Neuronal stem cell (in vitro differentiated cells): ENCODE data around the gene CALML5.

Experiments
- DNase-seq: peaks from one replicate; pipeline ENCODE4 v3.0.0-alpha.2; 2013; ENCODE audit warnings: low spot score
- H2AFZ ChIP-seq: one replicate; pipeline ENCODE4 v1.6.1; 2013; ENCODE audit warnings: mild to moderate bottlenecking, low read length, inconsistent platforms
- H2AK5ac ChIP-seq: 2 replicates; pipeline ENCODE4 v1.6.1; 2013; ENCODE audit warnings: low read depth, mild to moderate bottlenecking, inconsistent platforms, low read length, moderate library complexity, mixed read lengths
- H2BK120ac ChIP-seq: 2 replicates; pipeline ENCODE4 v1.6.1; 2013; ENCODE audit warnings: low read depth, mild to moderate bottlenecking, inconsistent platforms, low read length, moderate library complexity, mixed read lengths
- H2BK12ac ChIP-seq: one replicate; pipeline ENCODE4 v1.6.1; 2013; ENCODE audit warnings: low read length, inconsistent platforms
- H2BK15ac ChIP-seq: 2 replicates; pipeline ENCODE4 v1.6.1; 2013; ENCODE audit warnings: mild to moderate bottlenecking, low read length, inconsistent platforms, mixed read lengths
- H2BK5ac ChIP-seq: one replicate; pipeline ENCODE4 v1.6.1; 2013; ENCODE audit warnings: inconsistent platforms, mild to moderate bottlenecking, low read length, moderate library complexity
- H3K14ac ChIP-seq: one replicate; pipeline ENCODE4 v1.6.1; 2013; ENCODE audit warnings: low read length, inconsistent platforms
- H3K18ac ChIP-seq: 2 replicates; pipeline ENCODE4 v1.6.1; 2013; ENCODE audit warnings: low read length, inconsistent platforms
- H3K23ac ChIP-seq: 2 replicates; pipeline ENCODE4 v1.6.1; 2013; ENCODE audit warnings: low read depth, mild to moderate bottlenecking, mixed read lengths, low read length, inconsistent platforms; ENCODE audit not compliant: poor library complexity
- H3K27ac ChIP-seq: replicated peaks from 3 replicates; pipeline ENCODE4 v1.5.1; 2013; ENCODE audit warnings: low read length, inconsistent platforms
- H3K27me3 ChIP-seq, 3 experiments: 2 replicates each; pipeline ENCODE4 v1.6.1; 2013; ENCODE audit warnings: low read length in 3 of 3, mild to moderate bottlenecking in 2 of 3, inconsistent platforms in 1 of 3, low read depth in 1 of 3, mixed read lengths in 1 of 3, moderate library complexity in 1 of 3; ENCODE audit not compliant: control insufficient read depth in 3 of 3, insufficient read depth in 3 of 3
- H3K36me3 ChIP-seq, 2 donors: replicated peaks in 1 of 2; 2 replicates each; pipeline ENCODE4 v1.6.1; 2013; ENCODE audit warnings: low read length in 2 of 2; ENCODE audit not compliant: control insufficient read depth in 2 of 2, insufficient read depth in 2 of 2
- H3K4ac ChIP-seq: 2 replicates; pipeline ENCODE4 v1.6.1; 2013; ENCODE audit warnings: inconsistent platforms, mild to moderate bottlenecking, low read length, moderate library complexity
- H3K4me1 ChIP-seq, 2 donors: 1 replicate in 1 of 2; 2 replicates in 1 of 2; pipeline ENCODE4 v1.6.1; 2013; ENCODE audit warnings: low read length in 2 of 2, low read depth in 1 of 2; ENCODE audit not compliant: control insufficient read depth in 2 of 2, insufficient read depth in 1 of 2
- H3K4me2 ChIP-seq: one replicate; pipeline ENCODE4 v1.6.1; 2013; ENCODE audit warnings: mild to moderate bottlenecking, low read length, inconsistent platforms; ENCODE audit not compliant: insufficient read depth, poor library complexity, severe bottlenecking
- H3K4me3 ChIP-seq, 2 donors: 2 replicates each; pipeline ENCODE4 v1.5.1; 2013; ENCODE audit warnings: low read length in 2 of 2, mild to moderate bottlenecking in 2 of 2, inconsistent platforms in 1 of 2, moderate library complexity in 1 of 2
- H3K79me1 ChIP-seq: one replicate; pipeline ENCODE4 v1.6.1; 2013; ENCODE audit warnings: low read depth, mild to moderate bottlenecking, inconsistent platforms, low read length, moderate library complexity
- H3K9ac ChIP-seq: one replicate; pipeline ENCODE4 v1.6.1; 2013; ENCODE audit warnings: mild to moderate bottlenecking, low read depth, low read length, inconsistent platforms; ENCODE audit not compliant: poor library complexity
- H3K9me3 ChIP-seq, 2 donors: replicated peaks in 1 of 2; 2 replicates each; pipeline versions ENCODE3 to v1.6.1; 2013; ENCODE audit warnings: low read length in 2 of 2, mild to moderate bottlenecking in 2 of 2, inconsistent platforms in 1 of 2, low read depth in 1 of 2, mixed read lengths in 1 of 2, moderate library complexity in 1 of 2; ENCODE audit not compliant: control insufficient read depth in 2 of 2, insufficient read depth in 1 of 2
- H4K8ac ChIP-seq: one replicate; pipeline ENCODE4 v1.6.1; 2013; ENCODE audit warnings: low read depth, mild to moderate bottlenecking, inconsistent platforms, low read length, moderate library complexity
- H4K91ac ChIP-seq: one replicate; pipeline ENCODE4 v1.6.1; 2013; ENCODE audit warnings: low read length, low read depth, mild to moderate bottlenecking, inconsistent platforms; ENCODE audit not compliant: poor library complexity
- WGBS, 2 donors: extraction: QIAGEN DNeasy Blood & Tissue Kit; methylation state at CpG; one replicate each; pipeline ENCODE4 v1.1.7; 2013; ENCODE audit warnings: missing lambda C conversion rate in 2 of 2, mixed read lengths in 1 of 2; ENCODE audit not compliant: insufficient read length in 2 of 2, insufficient replicate concordance in 1 of 2; ENCODE audit errors: extremely low coverage in 2 of 2; 5-methylcytosine and 5-hydroxymethylcytosine counted together

Gene CALML5

GRCh38 chr10:5449823-5450222 lies 49.5 kb downstream of the CALML5 start:
- no peak overlapping the region for H3K23ac ChIP-seq
- no peaks in the 10 kb centered on the region for H3K27me3 ChIP-seq
- H3K14ac ChIP-seq, result no peak overlapping the region
- H3K4me2 ChIP-seq, result no peak overlapping the region
- DNase-seq, result no peak
- no peak overlapping the region for H3K4ac ChIP-seq
- no peak overlapping the region for H2BK5ac ChIP-seq
- H4K8ac ChIP-seq, result no peak overlapping the region
- H3K27ac ChIP-seq, result no peak overlapping the region
- no peak overlapping the region for H3K9ac ChIP-seq
- H2BK15ac ChIP-seq, result no peak overlapping the region
- peaks cover 9 to 23% of the 10 kb centered on the region in 2 donors for H3K4me1 ChIP-seq
- H3K9me3 ChIP-seq, result no peaks in the 10 kb centered on the region
- H2AFZ ChIP-seq, result no peak overlapping the region
- no peak overlapping the region for H2BK120ac ChIP-seq
- H3K18ac ChIP-seq, result no peak overlapping the region
- no CpG with 5 or more reads among the region's 8 CpGs for WGBS, 2 donors
- no peak overlapping the region for H4K91ac ChIP-seq
- H2AK5ac ChIP-seq, result no peak overlapping the region
- H3K79me1 ChIP-seq, result no peaks in the 10 kb centered on the region
- H2BK12ac ChIP-seq, result no peak overlapping the region
- H3K36me3 ChIP-seq, result peaks cover 17 to 39% of the 10 kb centered on the region in 2 donors
- H3K4me3 ChIP-seq, result no peak overlapping the region

- no peak overlapping the region for H4K91ac ChIP-seq
- no peak overlapping the region for H3K4me2 ChIP-seq
- no peak overlapping the region for H2BK120ac ChIP-seq
- no peak overlapping the region for H2BK5ac ChIP-seq
- H3K36me3 ChIP-seq, result peaks cover 14 to 35% of the 10 kb centered on the region in 2 donors
- no peaks in the 10 kb centered on the region for H3K79me1 ChIP-seq
- no peak overlapping the region for H3K27ac ChIP-seq
- H2BK12ac ChIP-seq, result no peak overlapping the region
- no peak overlapping the region for H3K18ac ChIP-seq
- no peak overlapping the region for H2AK5ac ChIP-seq
- no peaks in the 10 kb centered on the region for H3K27me3 ChIP-seq
- H2BK15ac ChIP-seq, result no peak overlapping the region
- no peaks in the 10 kb centered on the region for H3K9me3 ChIP-seq
- no peak overlapping the region for H3K14ac ChIP-seq
- no peak for DNase-seq
- H3K23ac ChIP-seq, result no peak overlapping the region
- H3K4ac ChIP-seq, result no peak overlapping the region
- H2AFZ ChIP-seq, result no peak overlapping the region
- no CpG with 5 or more reads among the region's 2 CpGs for WGBS, 2 donors
- H3K4me1 ChIP-seq, result peaks cover 9 to 23% of the 10 kb centered on the region in 2 donors
- H3K4me3 ChIP-seq, result no peak overlapping the region
- H4K8ac ChIP-seq, result no peak overlapping the region
- H3K9ac ChIP-seq, result no peak overlapping the region
Observed at GRCh38 chr10:5449227-5449626, 50.1 kb downstream of the CALML5 start.
